ENCODE measurements around the gene NOL12.
"Not testable (repeated sequence)": the region's sequence is repeated elsewhere in the genome, so short reads cannot be mapped to it uniquely, and the experiment has no call there.

Gene NOL12

DNA sequence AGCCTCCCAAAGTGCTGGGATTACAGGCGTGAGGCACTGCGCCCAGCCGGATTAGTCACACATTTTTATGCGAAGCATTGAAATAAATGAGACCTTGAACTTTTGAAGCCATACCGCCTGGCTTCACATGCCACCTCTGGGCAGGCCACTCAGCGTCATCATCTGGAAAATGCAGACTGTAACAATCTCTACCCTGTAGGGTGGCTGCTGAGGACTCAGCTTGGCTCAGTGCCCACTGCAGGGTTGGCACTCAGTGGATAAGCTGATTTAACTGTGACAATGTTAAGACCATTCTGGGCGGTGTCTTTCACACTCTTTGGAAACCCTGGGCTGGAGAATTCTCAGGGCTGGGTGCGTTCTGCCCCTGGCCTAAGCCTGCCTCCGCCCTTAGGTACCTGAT lies 38.2 kb upstream of the NOL12 start:
- no peak for DNase-seq (ENCODE audit: low read depth)
- Histone ChIP-seq H3K4me3 (ENCODE audit: low read length) (no peak overlapping the region), H3K36me3 (ENCODE audit: control insufficient read depth, insufficient read depth, low read length, severe bottlenecking) (peaks cover 13% of the 10 kb centered on the region), H3K9ac (ENCODE audit: low read length) (no peak overlapping the region), H3K27me3 (replicated peaks; ENCODE audit: control insufficient read depth, insufficient read depth, low read length) (no peaks in the 10 kb centered on the region), H3K4me1 (ENCODE audit: control insufficient read depth, insufficient read depth, low read length) (no peaks in the 10 kb centered on the region), H3K9me3 (ENCODE audit: control insufficient read depth, low read length) (no peaks in the 10 kb centered on the region)

GRCh38 chr22:37650463-37651136 lies 35.5 kb upstream of the NOL12 start:
- Histone ChIP-seq H3K4me3 (ENCODE audit: low read length) (no peak overlapping the region), H3K4me1 (ENCODE audit: control insufficient read depth, insufficient read depth, low read length) (no peaks in the 10 kb centered on the region), H3K9ac (ENCODE audit: low read length) (no peak overlapping the region), H3K9me3 (ENCODE audit: control insufficient read depth, low read length) (no peaks in the 10 kb centered on the region), H3K27me3 (replicated peaks; ENCODE audit: control insufficient read depth, insufficient read depth, low read length) (no peaks in the 10 kb centered on the region), H3K36me3 (ENCODE audit: control insufficient read depth, insufficient read depth, low read length, severe bottlenecking) (peaks cover 18% of the 10 kb centered on the region)
- no peak for DNase-seq (ENCODE audit: low read depth)

- no peak overlapping the region for H3K9ac ChIP-seq (ENCODE audit: low read length)
- H3K4me1 ChIP-seq (ENCODE audit: control insufficient read depth, insufficient read depth, low read length): peaks cover 11% of the 10 kb centered on the region
- no peak for DNase-seq (ENCODE audit: low read depth)
- H3K9me3 ChIP-seq (ENCODE audit: control insufficient read depth, low read length): no peaks in the 10 kb centered on the region
- no peaks in the 10 kb centered on the region for H3K27me3 ChIP-seq (replicated peaks; ENCODE audit: control insufficient read depth, insufficient read depth, low read length)
- H3K4me3 ChIP-seq (ENCODE audit: low read length): no peak overlapping the region
- H3K36me3 ChIP-seq (ENCODE audit: control insufficient read depth, insufficient read depth, low read length, severe bottlenecking): peaks cover 18% of the 10 kb centered on the region
These were observed 31.4 kb upstream of the NOL12 start for GRCh38 chr22:37654563-37655251.

GRCh38 chr22:37655252-37655563 lies 30.9 kb upstream of the NOL12 start:
- Histone ChIP-seq H3K9ac (ENCODE audit: low read length) (no peak overlapping the region), H3K36me3 (ENCODE audit: control insufficient read depth, insufficient read depth, low read length, severe bottlenecking) (peaks cover 18% of the 10 kb centered on the region), H3K4me1 (ENCODE audit: control insufficient read depth, insufficient read depth, low read length) (peaks cover 15% of the 10 kb centered on the region), H3K9me3 (ENCODE audit: control insufficient read depth, low read length) (no peaks in the 10 kb centered on the region), H3K4me3 (ENCODE audit: low read length) (no peak overlapping the region), H3K27me3 (replicated peaks; ENCODE audit: control insufficient read depth, insufficient read depth, low read length) (no peaks in the 10 kb centered on the region)
- DNase-seq (ENCODE audit: low read depth): no peak

DNA sequence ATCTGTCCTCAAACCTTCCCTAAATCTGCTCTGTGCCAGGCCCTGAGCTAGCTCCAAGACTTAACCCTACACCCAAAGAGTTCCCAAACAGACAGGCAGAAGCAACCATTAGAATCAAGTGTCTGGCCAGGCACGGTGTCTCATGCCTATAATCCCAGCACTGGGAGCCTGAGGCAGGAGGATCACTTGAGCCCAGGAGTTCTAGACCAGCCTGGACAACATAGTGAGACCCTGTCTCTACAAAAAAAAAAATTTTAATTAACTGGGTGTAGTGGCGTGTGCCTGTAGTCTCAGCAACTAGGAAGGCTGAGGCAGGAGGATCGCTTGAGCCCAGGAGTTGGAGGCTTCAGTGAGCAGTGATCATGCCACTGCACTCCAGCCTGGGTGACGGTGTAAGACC lies 29.6 kb upstream of the NOL12 start:
- H3K27me3 ChIP-seq (replicated peaks; ENCODE audit: control insufficient read depth, insufficient read depth, low read length); DNase-seq (ENCODE audit: low read depth); H3K4me3 ChIP-seq (ENCODE audit: low read length); H3K9ac ChIP-seq (ENCODE audit: low read length); H3K36me3 ChIP-seq (ENCODE audit: control insufficient read depth, insufficient read depth, low read length, severe bottlenecking); H3K9me3 ChIP-seq (ENCODE audit: control insufficient read depth, low read length): not testable (repeated sequence)
- H3K4me1 ChIP-seq (ENCODE audit: control insufficient read depth, insufficient read depth, low read length): peaks cover 22% of the 10 kb centered on the region

- H3K9ac ChIP-seq (ENCODE audit: low read length): peak overlapping the region; percentile 78
- H3K4me3 ChIP-seq (ENCODE audit: low read length): peak overlapping the region; percentile 81
- H3K4me1 ChIP-seq (ENCODE audit: control insufficient read depth, insufficient read depth, low read length): peaks cover 23% of the 10 kb centered on the region
- no peak for DNase-seq (ENCODE audit: low read depth)
- H3K9me3 ChIP-seq (ENCODE audit: control insufficient read depth, low read length): no peaks in the 10 kb centered on the region
- H3K27me3 ChIP-seq (replicated peaks; ENCODE audit: control insufficient read depth, insufficient read depth, low read length): no peaks in the 10 kb centered on the region
- H3K36me3 ChIP-seq (ENCODE audit: control insufficient read depth, insufficient read depth, low read length, severe bottlenecking): peaks cover 5% of the 10 kb centered on the region
These were observed 28.5 kb upstream of the NOL12 start for GRCh38 chr22:37657590-37658132.

DNA sequence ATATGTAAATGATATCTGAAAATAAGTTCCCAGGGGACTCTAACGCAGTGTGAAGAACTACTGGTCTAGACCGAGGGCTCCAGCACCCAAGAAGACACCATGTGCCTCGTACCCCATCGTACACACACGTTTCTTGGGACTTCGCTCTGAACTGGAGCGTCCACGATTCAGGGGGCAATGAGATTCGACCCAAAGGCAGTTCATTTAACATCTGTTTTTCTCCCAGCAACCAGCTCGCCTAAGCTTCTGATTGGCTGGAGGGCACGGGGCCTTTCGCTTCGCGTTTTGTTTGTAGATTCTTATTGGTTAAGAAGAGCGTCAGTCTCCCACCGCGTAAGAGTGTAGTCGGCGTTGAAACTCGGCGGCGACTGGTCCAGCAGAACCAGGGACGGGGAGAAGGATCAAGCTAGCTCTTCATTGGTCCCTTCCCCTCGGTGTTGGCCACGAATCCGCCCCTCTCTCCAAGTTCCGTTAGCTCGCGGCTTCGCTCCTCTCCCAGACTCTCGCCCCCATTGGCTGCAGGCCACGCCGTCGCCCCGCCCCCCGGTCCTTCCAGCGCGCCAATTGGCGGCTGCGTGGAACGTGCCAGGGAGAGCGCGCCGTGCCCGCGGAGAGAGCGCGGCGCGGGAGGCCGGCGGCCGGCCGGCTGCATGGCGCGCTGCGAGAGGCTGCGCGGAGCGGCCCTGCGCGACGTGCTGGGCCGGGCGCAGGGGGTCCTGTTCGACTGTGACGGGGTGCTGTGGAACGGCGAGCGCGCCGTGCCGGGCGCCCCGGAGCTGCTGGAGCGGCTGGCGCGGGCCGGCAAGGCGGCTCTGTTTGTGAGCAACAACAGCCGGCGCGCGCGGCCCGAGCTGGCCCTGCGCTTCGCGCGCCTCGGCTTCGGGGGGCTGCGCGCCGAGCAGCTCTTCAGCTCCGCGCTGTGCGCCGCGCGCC lies 27.7 kb upstream of the NOL12 start, which contains the start of gene PDXP:
Gene PDXP, plus strand, starts transcription at position 591 of the 933 bp plus-strand sequence. Its CDS starts 60 bp downstream, at position 651.
- peak within 1 kb of the TSS; percentile 82 for H3K9ac ChIP-seq (ENCODE audit: low read length)
- H3K4me3 ChIP-seq (ENCODE audit: low read length): peak within 1 kb of the TSS; percentile 81
- no peaks in the 10 kb centered on the region for H3K9me3 ChIP-seq (ENCODE audit: control insufficient read depth, low read length)
- H3K36me3 ChIP-seq (ENCODE audit: control insufficient read depth, insufficient read depth, low read length, severe bottlenecking): peaks cover 2% of the 10 kb centered on the region
- peak; percentile 100 for DNase-seq (ENCODE audit: low read depth)
- H3K27me3 ChIP-seq (replicated peaks; ENCODE audit: control insufficient read depth, insufficient read depth, low read length): no peaks in the 10 kb centered on the region
- peaks cover 23% of the 10 kb centered on the region for H3K4me1 ChIP-seq (ENCODE audit: control insufficient read depth, insufficient read depth, low read length)

- Histone ChIP-seq H3K36me3 (ENCODE audit: control insufficient read depth, insufficient read depth, low read length, severe bottlenecking) (no peaks in the 10 kb centered on the region), H3K27me3 (replicated peaks; ENCODE audit: control insufficient read depth, insufficient read depth, low read length) (no peaks in the 10 kb centered on the region), H3K9me3 (ENCODE audit: control insufficient read depth, low read length) (no peaks in the 10 kb centered on the region), H3K9ac (ENCODE audit: low read length) (peak overlapping the region; percentile 82), H3K4me1 (ENCODE audit: control insufficient read depth, insufficient read depth, low read length) (peaks cover 23% of the 10 kb centered on the region), H3K4me3 (ENCODE audit: low read length) (peak overlapping the region; percentile 81)
- no peak for DNase-seq (ENCODE audit: low read depth)
These were observed 26.9 kb upstream of the NOL12 start for GRCh38 chr22:37659066-37659896.

GRCh38 chr22:37659897-37660708 lies 26.0 kb upstream of the NOL12 start:
- Histone ChIP-seq H3K9me3 (ENCODE audit: control insufficient read depth, low read length) (no peaks in the 10 kb centered on the region), H3K4me1 (ENCODE audit: control insufficient read depth, insufficient read depth, low read length) (peaks cover 28% of the 10 kb centered on the region), H3K36me3 (ENCODE audit: control insufficient read depth, insufficient read depth, low read length, severe bottlenecking) (no peaks in the 10 kb centered on the region), H3K27me3 (replicated peaks; ENCODE audit: control insufficient read depth, insufficient read depth, low read length) (no peaks in the 10 kb centered on the region), H3K9ac (ENCODE audit: low read length) (peak overlapping the region; percentile 82), H3K4me3 (ENCODE audit: low read length) (peak overlapping the region; percentile 81)
- no peak for DNase-seq (ENCODE audit: low read depth)

DNA sequence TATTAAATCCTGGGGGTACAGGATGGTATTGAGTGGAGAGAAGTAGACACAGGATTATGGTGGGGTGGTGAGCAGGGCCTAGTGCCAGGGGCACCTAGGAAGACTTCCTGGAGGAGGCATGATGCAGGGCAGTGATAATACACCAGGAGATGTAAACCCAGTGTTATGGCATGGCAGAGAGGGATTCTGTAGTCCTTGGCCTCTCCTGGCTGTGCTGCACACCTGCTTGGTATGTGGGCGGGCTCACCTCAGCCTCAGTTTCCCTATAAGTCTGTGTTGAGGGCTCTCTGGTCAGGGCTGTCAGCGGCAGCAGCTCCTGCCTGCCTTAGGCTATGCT lies 25.5 kb upstream of the NOL12 start:
- Histone ChIP-seq H3K27me3 (replicated peaks; ENCODE audit: control insufficient read depth, insufficient read depth, low read length) (no peaks in the 10 kb centered on the region), H3K9ac (ENCODE audit: low read length) (no peak overlapping the region), H3K36me3 (ENCODE audit: control insufficient read depth, insufficient read depth, low read length, severe bottlenecking) (peaks cover under 1% of the 10 kb centered on the region), H3K4me1 (ENCODE audit: control insufficient read depth, insufficient read depth, low read length) (peaks cover 28% of the 10 kb centered on the region), H3K9me3 (ENCODE audit: control insufficient read depth, low read length) (no peaks in the 10 kb centered on the region), H3K4me3 (ENCODE audit: low read length) (no peak overlapping the region)
- no peak for DNase-seq (ENCODE audit: low read depth)

Measured in adipocyte (in vitro differentiated cells).